HG03139 (cell line): Measurements from ENCODE around the gene KLHL10.
"Not testable (repeated sequence)": the region's sequence is repeated elsewhere in the genome, so short reads cannot be mapped to it uniquely, and the experiment has no call there.

Experiments
- ATAC-seq: cut with Tn5 transposase; IDR thresholded peaks from one replicate; pipeline ENCODE4 v1.9.1; 2021; ENCODE audit not compliant: unreplicated experiment

The KLHL10 gene

DNA sequence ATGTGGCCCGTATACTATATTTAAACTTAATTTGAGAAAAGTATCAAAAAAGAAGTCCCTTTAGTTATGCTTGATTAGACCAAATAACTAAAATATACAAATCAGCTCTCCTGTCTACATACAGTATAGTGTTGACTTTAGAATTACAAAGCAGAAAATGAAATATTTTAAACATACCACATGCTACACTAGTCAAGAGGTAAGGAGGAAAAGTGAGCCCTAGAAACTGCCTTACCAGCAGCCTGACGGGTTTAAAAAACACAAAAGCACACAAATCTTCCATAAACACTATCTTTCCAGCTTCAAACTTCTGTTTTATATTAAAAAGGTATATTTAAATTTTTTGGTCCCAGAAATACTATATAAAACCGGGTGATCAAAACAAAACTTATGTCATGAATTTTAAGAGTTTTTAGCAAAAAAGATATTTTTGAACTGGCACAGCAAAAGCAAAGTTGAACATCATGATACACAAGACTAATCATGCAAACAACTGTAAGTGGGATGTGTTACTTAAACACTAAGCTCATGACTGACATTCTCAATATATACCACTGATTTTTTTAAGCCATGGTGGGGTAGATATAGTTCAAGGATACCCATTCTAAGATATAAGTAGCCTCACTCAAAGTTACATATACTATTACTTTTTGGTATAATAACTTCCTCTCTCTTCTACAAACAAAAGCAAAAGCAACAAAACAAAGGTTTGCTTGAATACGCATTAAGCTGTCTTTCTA, 11.8 kb downstream of the KLHL10 start:
- no peak for ATAC-seq

DNA sequence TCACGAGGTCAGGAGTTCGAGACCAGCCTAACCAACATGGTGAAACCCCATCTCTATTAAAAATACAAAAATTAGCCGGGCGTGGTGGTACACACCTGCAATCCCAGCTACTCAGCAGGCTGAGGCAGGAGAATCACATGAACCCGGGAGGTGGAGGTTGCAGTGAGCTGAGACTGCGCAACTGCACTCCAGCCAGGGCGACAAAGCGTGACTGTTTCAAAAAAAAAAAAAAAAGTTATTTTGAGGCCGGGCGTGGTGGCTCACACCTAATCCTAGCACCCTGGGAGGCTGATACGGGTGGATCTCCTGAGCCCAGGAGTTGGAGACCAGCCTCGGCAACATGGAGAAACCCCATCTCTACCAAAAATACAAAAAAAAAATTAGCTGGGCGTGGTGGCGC, 13.8 kb downstream of the KLHL10 start:
- ATAC-seq: not testable (repeated sequence)

DNA sequence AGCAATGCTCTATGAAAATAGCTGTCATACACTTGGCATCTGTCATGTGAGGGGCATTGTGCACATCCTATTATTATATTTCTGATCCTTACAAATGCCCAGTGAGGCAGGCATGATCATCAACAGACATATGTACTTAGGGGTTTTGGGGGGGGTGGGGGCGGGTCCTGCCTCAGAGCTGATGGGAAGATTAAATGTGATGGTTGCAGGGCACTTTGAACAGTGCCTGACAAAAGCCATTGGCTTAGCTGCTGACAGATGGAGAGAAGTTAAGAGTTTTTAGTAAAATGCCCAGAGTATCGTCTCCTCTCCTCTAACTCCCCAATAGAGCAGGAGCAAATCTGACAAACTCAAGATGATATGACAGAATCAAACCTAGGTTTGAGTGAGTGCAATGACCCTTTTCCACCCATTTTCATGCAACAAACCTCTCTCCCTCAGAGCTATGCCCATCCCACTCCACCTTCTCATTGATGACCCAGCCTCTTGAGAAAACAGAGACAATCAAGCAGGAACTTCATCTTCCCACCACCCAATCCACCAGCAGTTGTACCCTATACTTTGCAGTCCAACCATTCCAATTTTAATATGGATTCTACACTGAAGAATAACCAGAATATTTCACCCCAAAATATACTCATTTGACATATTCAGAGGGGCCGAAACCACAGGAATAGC, 22.8 kb downstream of the KLHL10 start:
- ATAC-seq: no peak

DNA sequence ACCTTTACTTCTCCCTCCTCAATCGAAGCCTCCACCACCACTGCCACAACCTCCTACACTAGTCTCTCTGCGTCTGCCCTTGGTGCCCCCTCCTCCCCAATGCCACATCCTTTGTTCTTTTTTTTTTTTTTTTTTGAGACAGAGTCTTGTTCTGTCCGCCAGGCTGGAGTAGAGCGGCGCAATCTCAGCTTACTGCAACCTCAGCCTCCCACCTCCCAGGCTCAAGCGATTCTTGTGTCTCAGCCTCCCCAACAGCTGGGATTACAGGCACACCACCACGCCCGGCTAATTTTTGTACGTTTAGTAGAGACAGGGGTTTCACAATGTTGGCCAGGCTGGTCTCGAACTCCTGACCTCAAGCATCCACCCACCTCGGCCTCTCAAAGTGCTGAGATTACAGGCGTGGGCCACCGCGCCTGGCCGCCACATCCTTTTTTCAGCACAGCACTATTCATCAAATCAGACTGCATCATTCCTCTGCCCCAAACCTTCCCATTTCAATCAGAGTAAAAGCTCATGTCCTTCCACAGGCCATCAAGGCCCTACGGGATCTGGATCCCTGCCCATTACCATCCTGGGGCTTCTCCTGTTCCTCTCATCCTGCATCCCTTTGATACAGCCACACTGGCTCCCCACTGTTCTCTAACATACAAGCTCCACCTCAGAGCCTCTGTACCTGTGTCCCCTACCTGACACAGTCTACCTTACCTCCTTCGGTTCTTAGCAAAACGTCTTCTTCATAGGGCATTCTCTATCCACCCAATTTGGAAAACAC, 25.6 kb downstream of the KLHL10 start:
- ATAC-seq: no peak

DNA sequence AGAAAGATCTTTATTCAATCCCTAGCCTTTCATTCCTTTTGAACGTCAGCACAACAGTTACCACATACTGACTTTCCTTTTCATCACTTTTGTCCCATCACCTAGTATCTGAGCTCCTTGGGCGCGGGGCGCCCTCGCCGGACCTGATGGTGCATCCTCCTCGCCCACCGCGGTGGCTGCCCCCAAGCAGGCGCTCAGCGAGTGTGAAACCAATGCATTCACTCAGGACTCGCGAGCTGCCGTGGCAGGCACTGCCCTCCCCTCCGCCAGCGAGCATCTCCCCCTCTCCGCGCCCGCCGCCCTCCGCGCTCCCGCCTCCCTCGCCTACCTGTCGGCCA, 26.8 kb downstream of the KLHL10 start:
- ATAC-seq: peak; percentile 5

DNA sequence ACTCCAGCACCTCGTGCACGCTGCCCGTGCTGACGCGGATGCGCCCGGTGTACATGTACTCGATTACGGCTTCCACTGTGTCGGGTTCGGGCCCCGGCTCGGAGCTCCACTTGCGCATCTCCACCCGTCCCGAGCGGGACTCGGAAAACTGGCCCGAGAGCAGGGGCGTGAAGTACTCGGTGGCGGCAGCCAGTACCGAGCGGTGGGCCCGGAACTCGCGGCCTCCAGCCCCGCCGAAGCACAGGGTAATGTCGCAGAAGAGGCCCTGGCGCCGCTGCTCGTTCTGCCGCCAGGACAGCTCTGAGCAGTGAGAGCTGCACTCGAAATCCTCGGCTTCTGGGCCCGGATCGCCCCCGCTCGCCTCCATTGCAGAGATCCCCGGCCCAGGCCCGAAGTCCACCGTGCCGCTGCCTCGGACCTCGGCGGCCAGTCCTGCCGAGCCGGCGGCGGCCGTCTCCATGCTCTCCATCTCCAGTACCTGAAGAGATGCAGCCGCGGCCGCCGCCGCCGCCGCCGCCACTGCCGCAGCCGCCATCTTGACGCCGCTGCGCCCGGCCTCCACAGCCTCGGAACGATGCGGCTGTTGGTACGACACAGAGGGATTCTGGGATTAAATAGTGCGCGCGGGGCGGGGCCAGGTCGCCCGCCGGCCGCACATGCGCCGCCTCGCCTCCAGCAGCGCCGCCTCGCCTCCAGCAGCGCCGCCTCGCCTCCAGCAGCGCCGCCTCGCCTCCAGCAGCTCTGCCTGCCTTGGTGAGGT, 27.4 kb downstream of the KLHL10 start, which contains the start of gene KLHL11:
KLHL11 (minus strand) TSS at position 588 of the 760 bp plus-strand sequence; CDS start at position 535, 53 bp downstream.
- ATAC-seq: peak; percentile 74

DNA sequence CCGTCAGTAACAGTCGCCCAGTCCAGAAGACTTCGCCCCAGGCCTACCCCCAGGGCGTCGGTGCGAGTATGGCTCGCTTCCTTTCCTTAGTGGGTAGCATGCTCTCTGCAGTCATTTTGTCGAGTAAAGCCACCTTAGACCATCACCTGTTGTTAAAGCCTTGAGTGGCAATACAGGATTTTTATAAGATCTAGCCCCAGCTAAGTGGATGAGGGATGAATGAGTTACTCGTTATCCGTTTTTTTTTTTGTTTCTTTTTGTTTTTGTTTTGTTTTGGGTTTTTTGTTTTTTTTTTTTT, 27.9 kb downstream of the KLHL10 start:
- ATAC-seq: peak; percentile 9

DNA sequence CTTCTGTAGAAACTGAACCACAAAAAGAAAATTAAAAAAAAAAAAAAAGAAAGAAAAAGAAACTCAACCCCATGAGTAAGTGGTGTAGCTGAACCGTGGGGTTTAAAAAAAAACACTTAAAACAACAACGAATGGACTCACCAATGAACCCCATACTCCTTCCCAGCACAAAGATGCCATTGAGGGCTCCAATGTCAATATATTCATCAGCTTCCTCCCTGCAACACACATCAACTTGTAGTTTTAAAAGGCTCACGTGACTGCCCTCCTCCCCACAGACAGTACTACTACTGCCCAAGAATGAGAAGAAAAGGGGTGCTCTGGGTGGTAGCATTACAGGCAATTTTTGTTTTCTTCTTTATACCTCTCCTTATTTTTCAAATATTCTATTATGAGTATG, 30.9 kb downstream of the KLHL10 start:
- ATAC-seq: no peak

DNA sequence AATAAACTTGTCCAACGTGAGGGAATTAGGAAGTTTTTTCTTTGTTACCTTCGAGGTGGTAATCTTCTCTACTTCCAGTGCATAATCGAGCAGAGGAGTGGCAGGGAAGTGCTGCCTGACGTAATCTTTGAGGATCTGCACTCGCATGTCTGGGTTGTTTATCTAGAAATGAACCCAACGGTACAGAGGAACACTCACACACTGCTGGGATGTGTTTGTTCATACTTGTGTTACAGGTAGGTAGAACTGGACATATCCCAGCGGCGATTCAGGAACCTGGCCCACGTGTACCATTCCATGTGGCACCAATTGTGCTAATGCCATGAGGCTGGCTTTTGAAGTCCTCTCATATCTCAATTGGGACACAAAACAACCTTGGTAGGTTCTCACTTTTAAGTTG, 31.8 kb downstream of the KLHL10 start:
- no peak for ATAC-seq

DNA sequence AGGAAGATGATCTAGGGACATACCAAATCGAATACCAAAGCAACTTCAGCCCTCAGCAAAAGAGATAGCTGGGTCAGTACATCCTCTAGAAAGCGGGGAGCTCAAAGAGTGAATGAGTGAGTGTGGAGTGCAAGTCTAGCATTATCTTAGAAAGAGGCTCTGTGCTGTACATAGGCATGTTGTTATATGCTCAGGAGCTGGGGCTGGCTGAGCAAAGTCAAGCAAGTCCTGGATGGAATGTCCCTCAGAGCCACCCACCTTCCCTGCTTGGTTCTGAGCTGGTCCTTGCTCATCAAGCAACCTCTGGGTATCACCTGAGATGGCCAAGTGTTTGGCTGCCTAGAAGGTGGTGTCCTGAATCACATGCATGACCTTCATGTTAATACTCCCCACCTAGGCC, 32.5 kb downstream of the KLHL10 start:
- no peak for ATAC-seq

DNA sequence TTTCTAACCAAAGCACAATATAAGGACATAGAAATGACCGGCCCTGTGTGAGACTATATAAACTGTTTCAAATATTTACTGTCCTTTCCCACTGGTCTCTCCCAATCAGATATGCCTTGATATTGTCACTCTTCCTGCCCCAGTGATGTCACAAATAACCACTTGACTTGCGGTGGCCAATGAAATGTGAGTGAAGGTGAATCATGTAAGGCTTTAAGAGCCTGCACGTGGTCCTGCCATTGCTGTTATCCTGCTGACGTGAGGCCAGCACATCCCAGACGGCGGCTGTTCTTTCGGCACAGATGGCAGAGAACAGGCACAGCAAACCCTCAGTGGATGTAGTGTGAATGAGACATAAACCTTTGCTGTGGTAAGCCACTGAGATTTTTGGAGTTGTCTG, 33.0 kb downstream of the KLHL10 start:
- ATAC-seq: no peak

DNA sequence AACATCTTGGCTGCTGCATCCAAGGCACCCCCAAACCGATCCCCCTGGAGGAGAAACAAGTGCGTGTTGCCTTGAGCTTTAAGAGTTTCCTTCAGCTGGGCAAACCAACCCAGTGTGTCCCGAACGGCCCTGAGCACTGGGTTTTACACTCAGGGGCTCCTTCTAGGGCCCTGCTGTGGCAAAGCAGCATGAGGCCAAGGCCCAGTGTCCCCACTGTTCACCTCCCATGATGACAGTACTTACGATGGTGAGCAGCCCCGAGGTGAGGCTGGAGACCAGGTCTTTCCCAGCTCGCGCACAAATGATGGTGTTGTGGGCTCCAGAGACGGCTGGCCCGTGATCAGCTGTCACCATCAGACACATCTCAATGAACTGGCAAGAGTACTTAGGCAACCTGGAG, 34.2 kb downstream of the KLHL10 start:
- ATAC-seq: no peak

DNA sequence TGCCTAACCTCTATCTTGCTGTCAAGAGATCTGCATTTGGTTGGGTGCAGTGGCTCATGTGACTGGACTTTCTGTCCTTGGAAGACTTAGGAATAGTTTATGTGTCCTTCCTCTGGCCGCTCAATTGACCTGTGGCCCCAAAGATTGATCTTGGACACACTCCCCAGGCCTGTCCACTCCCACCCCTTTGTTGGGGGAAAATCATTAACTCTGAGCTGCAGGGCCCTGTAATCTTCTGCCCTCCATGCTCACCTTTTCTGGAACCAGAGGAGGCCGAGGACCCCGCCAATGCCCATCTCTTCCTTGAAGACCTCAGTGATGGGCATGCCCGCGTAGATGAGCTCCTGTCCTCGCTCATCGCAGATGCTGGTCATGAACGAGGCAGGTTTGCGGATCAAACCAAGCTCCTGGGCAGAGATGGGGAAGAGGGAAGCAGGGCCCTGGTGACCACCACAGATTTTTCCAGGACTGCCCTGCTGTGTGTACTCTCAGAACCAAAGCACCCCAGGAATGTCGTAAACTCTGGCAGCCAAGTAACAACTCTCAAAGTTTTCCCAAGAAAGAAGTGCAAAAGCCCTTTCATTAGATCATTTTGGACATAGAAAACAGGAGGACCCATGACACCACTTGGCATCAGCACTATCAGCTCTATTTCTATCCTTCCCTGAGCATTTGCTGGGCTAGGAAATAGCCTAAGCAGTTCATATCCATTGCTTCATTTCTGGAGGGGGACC, 36.1 kb downstream of the KLHL10 start:
- no peak for ATAC-seq

DNA sequence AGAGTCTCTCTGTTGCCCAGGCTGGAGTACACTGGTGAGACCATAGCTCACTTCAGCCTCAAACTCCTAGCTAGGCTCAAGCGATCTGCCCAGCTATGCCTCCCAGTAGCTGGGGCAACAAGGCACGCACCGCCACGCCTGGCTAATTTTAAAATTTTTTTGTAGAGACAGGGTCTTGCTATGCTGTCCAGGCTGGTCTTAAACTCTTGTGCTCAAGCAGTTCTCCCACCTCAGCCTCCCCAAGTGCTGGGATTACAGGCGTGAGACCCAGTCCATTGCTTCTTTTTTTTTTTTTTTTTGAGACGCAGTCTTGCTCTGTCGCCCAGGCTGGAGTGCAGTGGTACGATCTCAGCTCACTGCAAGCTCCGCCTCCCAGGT, 36.7 kb downstream of the KLHL10 start:
- ATAC-seq: not testable (repeated sequence)

DNA sequence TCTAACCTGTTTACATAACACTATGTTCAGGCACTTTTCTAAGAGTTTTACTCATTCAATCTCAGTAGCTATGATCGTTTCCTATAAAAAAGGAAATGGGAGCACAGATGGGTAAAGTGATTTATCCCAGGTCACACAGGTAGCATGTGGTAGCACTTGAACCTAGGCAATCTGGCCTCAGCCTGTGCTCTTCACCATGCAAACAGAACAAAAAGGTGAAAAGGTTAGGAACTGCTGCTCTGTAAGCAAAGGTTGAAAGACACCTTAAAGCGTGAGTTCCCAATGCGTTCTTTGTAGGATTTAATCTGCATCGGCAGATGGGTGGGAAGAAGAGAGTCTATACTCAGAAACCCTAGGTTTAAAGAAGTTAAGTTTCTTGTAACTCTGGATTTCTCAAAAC, 42.5 kb downstream of the KLHL10 start:
- no peak for ATAC-seq

DNA sequence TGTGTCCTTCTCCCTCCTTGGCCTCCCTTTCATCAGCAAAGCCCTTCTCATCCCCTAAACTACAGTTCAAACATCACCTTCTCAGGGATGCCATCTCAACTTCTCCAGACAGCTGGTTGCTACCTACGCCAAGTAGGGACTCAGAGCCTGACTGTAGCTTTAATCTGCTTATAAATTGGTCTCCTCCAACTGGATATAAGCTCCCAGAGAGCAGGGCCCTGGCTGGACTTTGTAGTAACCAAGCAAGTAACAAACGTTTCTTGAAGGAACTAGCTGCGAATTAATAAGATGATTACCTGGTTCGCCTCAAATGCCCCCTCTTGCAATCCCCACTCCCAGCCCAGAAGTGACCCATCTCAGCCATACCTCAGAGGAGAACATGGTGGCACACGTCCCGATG, 45.1 kb downstream of the KLHL10 start:
- ATAC-seq: no peak

DNA sequence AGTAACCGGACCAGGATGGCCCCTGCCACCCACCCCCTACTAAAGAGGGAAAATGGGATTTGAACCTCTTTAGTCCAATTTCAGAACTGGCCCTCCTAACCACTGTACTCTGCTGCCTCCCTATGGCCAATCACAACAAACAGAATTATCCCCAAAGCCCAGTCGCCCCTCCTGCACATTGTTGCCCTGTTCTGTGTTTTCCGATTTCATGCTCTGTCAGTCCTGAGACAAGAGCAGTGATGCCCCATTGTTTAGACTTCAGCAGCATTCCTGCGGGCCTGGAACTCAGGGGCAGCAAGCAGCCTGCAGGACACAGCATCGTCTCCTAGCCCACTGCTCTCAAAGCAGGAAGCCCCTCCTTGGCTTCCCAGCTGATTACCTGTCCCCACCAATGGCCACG, 48.1 kb downstream of the KLHL10 start:
- ATAC-seq: no peak

DNA sequence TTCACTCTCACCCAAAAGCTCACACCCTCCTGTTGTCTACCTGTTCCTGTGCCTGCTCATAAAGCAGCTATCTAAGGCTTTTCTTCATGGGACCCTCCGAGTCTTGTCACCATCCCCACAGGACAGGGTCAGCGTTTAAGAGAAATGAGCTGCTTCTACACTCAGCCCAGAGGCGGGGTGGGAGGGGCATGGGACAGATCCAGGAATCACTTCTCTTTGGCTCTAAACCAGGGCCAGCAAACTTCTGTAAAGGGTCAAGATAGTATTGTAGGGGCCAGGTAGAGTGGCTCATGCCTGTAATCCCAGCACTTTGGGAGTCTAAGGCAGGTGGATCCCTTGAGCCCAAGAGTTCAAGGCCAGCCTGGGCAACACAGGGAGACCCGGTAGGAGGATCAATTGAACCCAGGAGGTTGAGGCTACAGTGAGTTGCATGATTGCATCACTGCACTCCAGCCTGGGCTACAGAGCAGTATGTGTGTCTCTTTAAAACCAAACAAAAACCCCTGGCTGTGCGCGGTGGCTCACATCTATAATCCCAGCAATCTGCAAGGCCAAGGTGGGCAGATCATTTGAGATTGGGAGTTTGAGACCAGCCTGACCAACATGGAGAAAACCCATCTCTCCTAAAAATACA, 50.8 kb downstream of the KLHL10 start:
- no peak for ATAC-seq

DNA sequence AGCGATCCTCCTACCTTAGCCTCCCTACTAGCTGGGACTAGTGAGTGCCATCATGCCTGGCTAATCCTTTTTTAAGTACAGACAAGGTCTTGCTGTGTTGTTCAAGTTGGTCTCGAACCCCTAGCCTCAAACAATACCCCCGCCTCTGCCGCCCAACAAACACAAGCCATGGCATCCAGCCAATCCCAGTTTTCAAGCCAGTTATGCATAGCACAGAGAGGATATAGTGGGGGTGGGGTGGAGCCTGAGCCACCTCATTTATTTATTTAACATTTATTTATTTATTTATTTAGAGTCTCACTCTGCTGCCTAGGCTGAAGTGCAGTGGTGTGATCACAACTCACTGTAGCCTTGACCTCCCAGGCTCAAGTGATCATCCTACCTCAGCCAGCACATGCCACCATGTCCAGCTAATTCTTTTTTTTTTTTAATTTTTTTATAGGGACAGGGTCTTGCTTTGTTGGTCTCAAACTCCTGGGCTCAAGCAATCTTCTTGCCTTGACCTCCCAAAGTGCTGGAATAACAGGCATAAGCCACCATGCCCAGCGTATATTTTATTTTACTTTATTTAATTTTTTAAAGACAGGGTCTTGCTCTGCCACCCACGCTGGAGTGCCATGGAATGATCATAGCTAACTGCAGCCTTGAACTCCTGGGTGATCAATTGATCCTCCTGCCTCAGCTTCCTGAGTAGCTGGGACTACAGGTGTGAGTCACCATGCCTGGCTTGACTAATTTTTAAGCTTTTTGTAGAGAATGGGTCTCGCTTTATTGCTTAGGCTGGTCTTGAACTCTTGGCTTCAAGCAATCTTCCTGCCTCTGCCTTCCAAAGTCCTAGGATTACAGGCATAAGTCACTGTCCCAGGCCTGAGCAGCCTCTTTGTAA, 53.8 kb downstream of the KLHL10 start:
- no peak for ATAC-seq
